ENCODE measurements around the gene ZYG11B.
A peak's percentile ranks its signal among the peaks of the same experiment; 100 is the strongest.
"Not testable (repeated sequence)": the region's sequence is repeated elsewhere in the genome, so short reads cannot be mapped to it uniquely, and the experiment has no call there.

ZYG11B gene

DNA sequence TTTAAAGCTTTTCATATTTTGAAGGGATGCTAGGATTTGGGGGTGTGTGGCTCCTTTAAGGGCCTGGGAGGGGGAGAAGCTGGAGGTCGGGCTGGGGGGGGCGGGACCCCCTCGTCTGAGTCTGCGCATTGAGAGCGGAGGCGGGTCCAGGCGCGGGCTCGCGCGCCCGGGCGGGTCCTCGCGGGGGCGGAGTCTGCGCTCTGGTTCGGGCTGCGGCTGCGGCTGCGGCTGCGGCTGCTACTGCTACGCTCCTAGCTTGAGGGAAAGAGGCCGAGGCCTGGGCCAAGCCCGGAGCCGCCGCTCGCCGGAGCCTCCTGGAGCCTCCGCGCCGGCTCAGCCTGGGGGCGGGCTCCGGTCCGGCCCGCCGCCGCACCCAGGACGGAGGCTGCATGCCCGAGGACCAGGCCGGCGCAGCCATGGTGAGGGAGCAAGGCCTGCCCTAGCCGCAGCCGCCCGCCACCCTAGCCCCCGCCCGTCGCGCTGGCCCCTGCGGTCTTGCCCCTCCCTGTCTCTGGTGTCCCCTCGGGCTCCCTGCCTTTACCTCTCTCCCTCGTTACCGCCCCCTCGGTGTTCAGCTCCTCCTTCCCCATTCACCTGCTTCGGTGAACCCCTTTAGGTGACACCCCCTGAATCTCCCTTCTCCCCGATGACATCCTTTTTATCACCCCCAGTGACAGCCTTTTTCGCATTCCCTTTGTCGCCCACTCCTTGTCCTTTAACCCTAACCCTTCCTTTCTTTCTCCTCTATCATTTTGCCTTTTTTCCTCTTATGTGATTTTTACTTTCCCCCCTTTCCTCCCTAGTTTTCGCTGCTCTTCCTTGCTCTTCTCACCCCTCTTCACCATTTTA is at the start of gene ZYG11B:
TSS of gene ZYG11B (plus strand) at position 189 of the 849 bp plus-strand sequence. CDS start at position 390, 201 bp downstream.
- DNase-seq (ENCODE audit: low read depth in 2 of 2) = peak; percentile 80 to 85

DNA sequence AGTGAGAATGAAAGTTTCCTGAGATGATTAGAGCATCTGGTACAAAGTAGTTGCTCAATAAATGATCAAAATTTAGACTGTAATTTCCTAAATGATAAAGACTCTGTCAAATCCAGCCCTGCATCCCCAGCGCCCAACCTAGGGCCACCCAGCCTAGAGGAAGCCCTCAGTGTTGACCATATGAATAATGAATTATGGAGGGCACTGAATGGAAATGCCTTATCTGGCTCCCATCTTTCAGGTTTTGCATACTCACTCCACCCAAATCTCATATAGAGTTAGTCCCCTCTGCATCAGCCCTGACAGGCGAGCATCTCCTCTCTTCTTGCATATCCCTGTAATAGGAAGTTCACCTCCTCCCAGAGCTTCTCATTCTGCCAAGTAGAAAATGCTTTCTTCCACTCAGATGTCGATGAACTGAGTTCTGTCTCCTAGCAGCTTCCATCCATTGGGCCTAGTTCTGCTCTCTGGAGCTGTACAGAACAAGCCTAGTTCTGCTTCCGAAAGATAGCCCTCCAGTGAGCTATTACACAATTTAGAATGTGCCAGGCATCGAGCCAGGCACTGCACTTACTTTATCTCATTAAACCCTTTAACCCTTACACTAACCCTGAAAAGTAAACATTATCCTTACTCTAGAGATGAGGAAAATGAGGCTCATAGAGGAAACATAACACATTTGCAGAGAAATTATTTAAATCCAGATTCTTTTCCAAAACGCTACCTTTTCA is 49.0 kb upstream of the ZYG11B start:
- DNase-seq (ENCODE audit: low read depth in 2 of 2) = no peak

DNA sequence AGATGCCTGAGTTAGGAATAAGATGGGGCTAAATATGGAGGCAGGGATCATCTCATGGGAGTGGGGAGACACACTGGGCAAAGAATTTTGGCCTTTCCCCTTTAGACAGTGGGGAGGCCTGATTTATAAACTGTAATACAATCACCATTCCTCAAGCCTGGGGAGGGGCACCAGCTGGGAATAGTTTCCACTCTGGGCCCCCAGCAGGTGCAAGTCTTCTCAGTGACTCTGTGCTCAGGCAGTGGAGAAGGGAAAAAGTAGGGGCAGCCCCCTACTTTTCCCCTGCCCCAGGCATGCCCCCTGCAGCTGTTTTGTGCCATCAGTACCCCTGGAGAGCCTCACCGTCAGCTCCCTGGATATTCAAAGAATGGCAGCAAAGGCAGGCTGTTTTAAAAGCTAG is 47.2 kb upstream of the ZYG11B start:
- DNase-seq (ENCODE audit: low read depth in 2 of 2) = no peak

DNA sequence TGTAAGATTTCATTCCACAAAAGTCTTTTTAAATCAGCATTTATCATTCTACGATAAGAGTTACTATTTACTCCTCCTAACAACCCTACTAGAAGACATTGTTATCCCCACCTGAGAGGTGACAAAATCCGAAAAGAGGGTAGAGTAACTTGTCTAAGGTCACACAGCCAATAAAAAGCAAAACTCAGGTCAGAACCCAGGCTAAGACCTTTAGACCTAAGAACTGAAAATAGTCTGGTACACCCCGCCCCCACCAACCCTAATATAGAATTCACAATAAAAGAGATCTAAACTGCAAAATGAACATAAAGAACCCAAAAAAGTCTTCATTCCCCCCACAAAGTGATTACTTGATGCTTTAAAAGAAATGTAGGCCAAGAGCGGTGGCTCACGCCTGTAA is 46.8 kb upstream of the ZYG11B start:
- DNase-seq (ENCODE audit: low read depth in 2 of 2) = no peak

DNA sequence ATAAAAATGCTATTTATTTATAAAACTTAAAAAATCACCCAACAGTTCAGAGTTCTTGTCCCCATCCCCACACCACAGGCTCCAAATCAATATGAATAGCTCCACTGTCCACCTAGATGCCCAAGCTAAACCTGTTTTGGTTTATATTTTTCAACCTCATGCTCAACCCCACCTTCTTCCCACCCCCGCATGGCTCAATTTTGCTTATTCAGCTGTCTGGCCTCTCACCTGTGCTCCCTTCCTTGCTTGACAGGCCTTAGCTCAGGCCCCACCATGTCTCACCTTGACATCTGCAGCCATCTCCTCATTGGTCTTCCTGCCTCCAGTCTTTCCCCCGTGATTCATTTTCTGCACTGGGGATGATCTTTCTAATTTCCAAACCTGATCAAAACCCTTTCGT is 45.9 kb upstream of the ZYG11B start:
- no peak for DNase-seq (ENCODE audit: low read depth in 2 of 2)

DNA sequence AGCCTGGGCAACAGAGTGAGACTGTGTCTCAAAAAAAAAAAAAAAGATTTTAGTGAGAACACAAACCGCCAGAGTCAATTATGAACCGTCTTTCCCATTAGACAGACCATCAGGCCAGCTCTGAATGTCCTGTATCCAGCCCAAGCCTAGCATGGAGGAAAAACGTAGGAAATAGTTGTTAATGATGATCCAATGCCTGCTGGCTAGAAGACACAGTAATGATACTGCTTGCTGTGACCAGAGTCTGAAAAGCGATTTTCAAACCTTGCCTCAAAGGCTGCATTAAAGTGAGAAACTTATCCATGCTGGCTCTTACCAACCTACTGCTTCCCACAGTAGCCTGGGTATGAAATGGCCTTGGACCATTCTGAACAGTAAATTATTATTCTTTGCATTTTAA is 45.1 kb upstream of the ZYG11B start:
- no peak for DNase-seq (ENCODE audit: low read depth in 2 of 2)

DNA sequence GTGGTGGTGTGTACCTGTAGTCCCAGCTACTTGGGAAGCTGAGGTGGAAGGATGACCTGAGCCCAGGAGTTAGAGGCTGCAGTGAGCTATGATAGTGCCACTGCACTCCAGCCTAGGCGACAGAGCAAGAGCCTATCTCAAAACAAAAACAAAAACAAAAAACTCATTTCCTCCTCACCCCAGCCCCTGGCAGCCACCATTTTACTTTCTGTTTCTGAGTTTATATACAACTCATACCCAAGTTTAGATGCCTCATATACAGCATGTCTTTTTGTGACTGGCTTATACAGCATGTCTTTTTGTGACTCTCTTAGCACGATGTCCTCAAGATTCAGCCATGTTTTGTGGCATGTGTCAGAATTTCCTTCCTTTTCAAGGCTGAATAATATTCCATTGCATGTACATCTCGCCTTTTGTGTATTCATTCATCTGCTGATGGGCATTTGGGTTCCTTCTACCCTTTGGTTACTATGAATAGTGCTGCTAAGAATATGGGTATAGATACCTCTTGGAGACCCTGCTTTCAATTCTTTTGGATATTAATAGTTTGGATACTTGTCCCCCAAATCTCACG is 42.8 kb upstream of the ZYG11B start:
- no peak for DNase-seq (ENCODE audit: low read depth in 2 of 2)

DNA sequence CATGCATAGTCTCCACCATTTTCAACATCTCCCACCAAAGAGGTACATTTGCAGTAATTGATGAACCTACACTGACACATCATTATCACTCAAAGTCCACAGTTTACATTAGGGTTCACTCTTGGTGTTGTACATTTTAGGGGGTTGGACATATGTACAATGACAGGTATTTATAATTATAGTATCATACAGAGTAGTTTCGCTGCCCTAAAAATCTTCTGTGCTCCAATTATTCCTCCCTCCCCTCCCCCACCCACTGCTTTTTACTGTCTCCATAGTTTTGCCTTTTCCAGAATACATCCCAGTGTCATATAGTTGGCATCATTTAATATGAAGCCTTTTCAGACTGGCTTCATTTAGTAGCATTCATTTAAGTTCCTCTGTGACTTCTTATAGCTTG is 41.7 kb upstream of the ZYG11B start:
- no peak for DNase-seq (ENCODE audit: low read depth in 2 of 2)

DNA sequence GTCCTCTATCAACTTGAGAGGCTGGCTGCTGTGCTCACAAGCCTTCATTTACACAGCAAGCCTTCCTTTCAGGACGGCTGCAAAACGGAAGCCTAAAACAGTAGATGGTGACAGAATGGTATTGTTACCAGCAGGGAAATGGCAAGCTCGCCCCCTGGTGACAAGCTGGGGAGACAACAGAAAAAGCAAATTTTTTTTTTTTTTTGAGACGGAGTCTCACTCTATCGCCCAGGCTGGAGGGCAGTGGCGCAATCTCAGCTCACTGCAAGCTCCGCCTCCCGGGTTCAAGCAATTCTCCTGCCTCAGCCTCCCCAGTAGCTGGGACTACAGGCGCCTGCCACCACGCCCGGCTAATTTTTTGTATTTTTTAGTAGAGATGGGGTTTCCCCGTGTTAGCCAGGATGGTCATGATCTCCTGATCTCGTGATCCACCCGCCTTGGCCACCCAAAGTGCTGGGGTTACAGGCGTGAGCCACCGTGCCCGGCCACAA is 39.9 kb upstream of the ZYG11B start:
- peak; percentile 43 to 60 for DNase-seq (ENCODE audit: low read depth in 2 of 2)

DNA sequence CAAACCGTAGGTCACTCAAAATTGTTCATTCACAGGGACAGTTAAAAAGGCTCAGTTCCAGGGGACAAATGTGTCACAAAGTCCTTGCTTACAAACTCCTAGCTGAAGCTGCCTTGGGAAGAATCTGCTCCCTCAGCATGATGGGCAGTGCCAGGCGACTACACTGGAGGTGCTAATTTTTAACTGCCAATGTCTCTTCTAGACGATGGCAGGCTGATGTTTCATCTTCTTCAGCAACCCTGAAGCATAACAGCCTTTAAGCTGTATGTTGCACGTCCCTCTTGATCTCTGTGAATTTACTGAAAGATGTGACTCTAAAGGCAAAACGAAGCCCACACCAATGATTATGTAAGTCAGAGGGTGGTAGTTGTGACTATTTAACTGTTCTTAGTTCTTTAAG is 39.4 kb upstream of the ZYG11B start:
- DNase-seq (ENCODE audit: low read depth in 2 of 2) = no peak

DNA sequence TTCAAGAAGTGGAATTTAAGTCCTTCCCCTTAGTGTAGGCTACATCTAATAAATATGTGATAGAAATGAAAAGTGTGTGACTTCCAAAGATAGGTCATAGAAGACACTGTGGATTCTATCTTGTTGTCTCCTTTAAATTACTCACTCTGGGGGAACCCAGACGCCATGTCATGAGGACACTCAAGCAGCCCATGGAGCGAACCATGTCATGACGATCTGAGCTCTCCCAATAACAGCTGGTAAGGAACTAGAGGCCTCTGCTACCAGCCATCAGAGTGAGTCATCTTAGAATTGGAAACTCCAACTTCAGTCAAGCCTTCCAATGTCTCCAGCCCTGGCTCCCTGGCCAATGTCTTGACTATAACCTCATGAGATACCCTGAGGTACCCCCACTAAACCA is 34.4 kb upstream of the ZYG11B start:
- no peak for DNase-seq (ENCODE audit: low read depth in 2 of 2)

DNA sequence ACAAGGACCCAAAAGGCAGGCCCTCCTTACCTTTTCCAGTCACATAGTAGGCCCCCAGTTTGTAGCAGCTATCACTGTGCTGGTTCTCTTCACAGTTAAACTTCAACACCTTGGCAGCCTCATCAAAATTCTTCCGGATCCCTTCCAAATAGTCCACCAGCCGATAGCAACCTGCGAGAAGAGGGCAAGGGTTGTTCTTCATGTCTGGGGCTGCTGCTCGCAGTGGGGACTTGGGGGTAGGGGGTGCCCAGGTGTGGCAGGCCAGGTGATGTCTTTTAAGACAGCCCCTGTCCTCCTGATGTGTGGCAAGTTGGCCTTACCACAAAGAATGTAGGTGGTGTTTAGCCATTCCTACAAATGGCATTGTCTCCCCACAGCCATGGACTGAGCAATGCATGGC is 33.6 kb upstream of the ZYG11B start:
- DNase-seq (ENCODE audit: low read depth in 2 of 2) = no peak

DNA sequence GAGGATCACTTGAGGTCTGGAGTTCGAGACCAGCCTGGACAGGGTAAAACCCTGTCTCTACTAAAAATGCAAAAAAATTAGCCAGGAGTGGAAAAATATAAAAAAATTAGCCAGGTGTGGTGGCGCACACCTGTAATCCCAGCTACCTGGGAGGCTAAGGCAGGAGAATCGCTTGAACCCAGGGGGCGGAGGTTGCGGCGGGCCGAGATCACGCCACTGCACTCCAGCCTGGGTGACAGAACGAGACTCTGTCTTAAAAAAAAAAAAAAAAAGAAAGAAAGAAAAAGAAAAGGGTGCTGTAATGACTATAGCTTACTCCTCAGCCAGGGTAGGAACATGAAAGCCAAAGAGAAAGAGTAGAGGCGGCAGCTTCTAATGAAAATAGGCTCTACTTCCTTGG is 32.9 kb upstream of the ZYG11B start:
- not testable (repeated sequence) for DNase-seq (ENCODE audit: low read depth in 2 of 2)

DNA sequence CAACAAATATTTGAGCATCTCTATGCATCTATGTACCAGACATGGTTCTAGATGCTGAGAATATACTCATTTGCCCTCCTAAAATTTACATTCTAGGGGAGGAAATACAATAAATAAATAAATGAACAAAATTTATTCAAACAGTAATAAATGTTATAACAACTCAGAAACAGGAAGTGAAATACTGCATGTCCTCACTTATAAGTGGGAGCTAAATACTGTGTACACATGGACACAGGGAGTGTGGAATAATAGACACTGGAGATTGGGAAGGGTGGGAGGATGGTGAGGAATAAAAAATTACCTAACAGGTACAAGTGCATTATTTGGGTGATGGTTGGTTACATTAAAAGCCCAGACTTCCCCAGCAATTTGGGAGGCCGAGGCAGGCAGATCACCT is 32.4 kb upstream of the ZYG11B start:
- no peak for DNase-seq (ENCODE audit: low read depth in 2 of 2)

DNA sequence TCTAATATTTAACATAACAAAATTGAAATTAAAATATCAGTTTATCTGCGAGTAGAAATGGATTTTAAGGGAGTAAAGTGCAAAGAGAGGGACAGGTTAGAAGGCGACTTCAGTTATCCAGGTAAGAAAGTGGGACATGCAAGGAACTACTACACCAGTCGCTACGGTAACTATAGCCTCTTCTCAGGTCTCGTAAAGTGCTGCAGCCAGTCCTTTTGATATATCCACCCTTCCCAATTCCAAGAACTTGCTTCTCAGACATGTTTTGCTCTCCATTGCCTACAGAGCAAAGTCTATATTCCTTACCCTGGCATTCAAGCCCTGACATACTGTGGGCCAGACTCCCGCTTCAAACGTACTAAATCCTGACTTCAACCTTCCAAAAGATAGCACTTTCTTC is 30.6 kb upstream of the ZYG11B start:
- no peak for DNase-seq (ENCODE audit: low read depth in 2 of 2)

DNA sequence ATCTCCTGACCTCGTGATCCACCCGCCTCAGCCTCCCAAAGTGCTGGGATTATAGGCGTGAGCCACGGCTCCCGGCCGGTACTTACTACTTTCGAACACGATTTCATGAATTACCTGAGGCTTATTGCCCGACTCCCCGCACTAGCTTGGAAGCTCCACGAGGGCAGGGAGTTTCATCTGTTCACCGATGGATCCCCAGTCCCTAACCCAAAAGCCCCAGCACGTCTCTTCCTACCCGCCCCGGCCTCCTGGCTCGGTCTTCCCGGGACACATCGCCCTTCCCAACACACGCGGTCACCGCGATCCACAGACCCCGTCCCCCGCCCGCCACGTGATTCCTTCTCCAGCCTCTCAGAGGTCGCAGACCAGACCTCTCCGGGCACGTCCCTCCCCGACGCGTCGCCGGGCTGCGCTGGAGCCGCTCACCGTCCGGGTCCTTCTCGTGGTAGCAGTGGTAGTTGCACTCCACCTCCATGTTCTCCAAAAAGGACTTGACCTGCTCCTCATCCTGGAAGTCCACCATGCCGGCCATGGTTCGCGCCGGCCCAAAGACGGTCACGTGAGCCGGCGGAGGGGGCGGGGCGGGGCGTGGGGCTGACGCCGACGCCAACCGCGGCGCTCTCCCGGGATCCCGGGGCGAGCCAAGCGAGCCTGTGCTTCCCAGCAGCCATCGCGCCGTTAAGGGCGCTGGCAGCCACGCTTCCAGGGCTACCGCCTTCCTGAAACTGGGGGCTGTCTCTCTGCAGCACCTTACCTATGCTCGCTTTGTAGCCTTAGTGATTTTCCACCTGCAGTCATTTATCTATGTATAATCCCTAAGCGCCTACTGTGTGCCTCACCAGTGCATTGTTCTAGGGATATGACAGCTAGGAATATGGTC is 28.2 kb upstream of the ZYG11B start, which contains the start of gene COA7:
TSS of gene COA7 (minus strand) at position 553 of the 880 bp plus-strand sequence. CDS start at position 532, 21 bp downstream.
- DNase-seq (ENCODE audit: low read depth in 2 of 2) = peak; percentile 20 to 36

DNA sequence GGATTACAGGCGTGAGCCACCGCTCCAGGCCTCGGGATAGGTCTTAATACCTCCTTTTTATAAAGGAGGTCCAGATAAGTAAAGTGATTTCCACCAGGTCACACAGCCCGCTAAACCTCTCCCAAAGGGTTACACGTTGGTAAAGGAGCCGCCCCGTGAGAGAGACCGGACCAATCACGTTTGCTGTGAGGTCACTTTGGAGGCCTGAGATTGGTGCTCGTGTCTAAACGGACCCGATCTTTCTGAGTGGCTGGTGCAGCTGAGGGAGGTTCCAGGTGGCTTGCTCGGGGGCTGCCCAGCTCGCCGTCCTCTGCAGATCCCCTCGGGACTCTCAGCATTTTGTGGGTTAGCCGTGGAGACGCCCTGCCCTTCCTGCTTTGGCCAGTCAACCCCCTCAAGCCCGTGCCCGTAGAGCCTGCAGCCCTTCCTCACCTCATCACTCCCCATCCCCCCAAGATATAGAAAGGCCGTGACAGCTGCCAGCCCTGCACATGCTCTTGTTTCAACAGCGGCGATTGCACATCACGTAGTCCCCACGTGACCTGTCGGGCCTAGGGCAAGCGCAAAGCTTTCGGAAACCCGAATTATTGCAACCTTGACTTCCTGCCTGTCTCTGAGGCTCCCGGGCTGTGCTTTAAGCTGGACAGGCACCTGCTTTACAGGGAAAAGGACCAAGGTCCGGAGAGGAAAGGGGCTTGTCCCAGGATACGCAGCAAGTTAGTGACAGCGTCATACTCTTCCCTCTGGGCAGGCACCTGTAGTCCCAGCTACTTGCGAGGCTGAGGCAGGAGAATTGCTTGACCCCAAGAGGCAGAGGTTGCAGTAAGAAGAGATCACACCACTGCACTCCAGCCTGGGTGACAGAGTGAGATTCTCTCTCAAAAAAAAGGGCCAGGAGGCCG is 23.1 kb upstream of the ZYG11B start:
- peak; percentile 49 to 63 for DNase-seq (ENCODE audit: low read depth in 2 of 2)

DNA sequence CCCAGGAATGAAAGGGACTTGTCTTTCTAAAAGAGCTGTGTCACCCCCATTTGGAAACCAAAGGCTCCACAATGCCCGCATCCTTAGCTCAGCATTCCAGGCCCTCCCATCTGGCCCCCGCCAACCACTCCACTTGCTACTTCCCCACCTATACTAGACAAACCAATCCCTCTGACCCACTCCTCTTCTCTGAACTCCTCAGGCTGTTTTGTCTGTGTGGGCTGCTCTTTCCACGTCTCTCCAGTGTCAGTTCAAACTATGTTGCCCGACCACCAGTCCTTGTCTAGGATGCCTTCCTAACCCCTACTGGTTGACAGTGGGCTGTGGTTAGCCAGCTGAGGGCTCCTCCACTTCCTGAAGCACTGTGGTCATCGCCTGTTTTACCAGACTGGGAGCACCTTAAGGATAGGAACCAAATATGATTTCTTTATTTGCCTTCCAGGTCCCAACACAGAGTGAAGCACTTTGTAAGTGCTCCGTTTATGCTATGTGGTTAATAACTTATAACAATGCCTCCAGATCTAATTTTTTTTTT is 20.1 kb upstream of the ZYG11B start:
- no peak for DNase-seq (ENCODE audit: low read depth in 2 of 2)

DNA sequence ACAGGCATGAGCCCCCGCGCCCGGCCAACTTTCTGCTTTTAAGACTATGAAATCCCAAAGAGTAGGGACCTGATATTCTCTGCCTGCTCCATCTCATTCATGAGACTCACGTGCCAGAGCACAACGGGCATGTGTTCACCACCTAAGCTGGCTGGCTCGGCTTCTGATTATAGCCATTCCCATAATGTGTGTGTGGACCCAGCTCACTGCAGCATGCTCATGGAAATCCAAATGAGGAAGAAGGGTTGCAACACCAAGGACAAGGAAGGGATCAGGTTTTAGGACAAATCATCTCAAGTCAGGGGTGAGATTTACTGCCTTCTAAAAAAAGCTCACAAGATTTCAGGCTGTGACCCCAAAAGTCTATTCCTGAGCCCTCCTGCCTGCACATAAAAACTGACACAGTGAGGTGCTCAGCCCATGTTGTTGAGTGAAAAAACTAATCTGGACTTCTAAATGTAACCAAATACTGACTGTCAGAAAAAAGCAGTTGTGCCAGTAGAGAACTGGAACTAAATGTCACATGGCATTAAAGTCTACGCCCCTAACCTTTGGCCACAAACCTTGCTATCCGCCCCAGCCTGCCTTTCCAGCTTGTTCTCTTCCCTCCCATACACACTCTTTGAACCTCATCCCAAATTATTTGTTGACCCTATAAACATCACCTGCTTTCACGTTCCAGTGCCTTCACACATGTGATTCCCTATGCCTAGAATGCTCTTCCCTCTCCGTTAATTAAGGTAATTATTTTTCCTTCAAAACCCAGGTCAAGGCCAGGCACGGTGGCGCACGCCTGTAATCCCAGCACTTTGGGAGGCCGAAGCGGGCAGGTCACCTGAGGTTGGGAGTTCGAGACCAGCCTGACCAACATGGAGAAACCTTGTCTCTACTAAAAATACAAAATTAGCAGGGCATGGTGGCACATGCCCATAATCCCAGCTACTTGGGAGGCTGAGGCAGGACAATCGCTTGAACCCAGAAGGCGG is 19.0 kb upstream of the ZYG11B start:
- no peak for DNase-seq (ENCODE audit: low read depth in 2 of 2)

Data from stimulated activated CD8-positive, alpha-beta memory T cell treated with anti-CD3 and anti-CD28 coated beads, Interleukin-2, amount 100 ng/mL, for 1 hour (primary cell).